ENCODE results near the gene TRAF3.

GRCh38 chr14:102802834-102803523 lies 25.7 kb downstream of the TRAF3 start:
- TF ChIP-seq CTCF (IDR thresholded peaks at IDR 0.05; ENCODE audit: insufficient read depth, low read length) (no peak), REST (IDR thresholded peaks at IDR 0.05; ENCODE audit: insufficient replicate concordance, low read depth) (no peak), POLR2AphosphoS5 (IDR thresholded peaks at IDR 0.05; ENCODE audit: low read depth) (no peak)

Measured in HL-60 (cell line).